ENCODE data around the gene ZNF566. TPM values are rescaled to one million over a fixed set of nuclear protein-coding genes. Genes with fewer than 3 reads are reported as not detected.

The ZNF566 gene
- total and polyA plus RNA-seq, 4 donors: 2.3 to 21.9 (median 8.4) TPM

DNA sequence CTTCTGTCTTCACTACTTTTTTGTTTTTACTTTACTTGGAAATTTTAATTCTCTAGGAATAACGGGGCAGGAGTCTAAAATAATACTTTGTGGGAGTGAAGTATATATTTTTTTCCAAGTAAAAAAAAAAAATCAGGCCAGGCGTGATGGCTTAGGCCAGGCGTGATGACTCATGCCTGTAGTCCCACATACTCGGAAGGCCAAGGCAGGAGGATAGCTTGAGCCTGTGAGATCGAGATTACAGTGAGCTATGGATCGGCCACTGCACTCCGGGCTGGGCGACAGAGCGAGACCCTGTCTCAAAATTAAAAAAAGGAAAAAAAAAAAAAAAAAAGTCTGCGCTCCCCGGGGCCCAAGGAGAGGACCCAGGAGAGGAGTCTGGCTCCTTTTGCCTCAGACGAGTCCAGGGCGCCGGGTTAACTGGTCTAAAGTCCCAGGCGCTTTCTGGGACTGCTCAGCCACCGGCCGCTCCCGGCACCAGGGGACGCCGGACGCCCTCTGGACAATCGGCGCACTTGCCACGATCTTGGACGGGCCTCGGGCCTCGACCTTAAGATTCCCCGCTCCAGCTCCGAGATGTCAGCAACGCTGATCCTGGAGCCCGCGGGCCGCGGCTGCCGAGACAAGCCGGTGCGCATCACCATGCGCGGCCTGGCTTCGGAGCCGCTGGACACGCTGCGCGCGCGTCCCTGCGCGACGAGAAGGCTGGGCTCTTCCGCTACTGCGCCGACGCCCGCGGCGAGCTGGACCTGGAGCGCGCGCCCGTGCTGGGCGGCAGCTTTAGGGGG lies 68.2 kb downstream of the ZNF566 start:
- no peak for ATAC-seq (ENCODE audit: insufficient read depth, low FRiP score)
- TF ChIP-seq, protein P1, sequence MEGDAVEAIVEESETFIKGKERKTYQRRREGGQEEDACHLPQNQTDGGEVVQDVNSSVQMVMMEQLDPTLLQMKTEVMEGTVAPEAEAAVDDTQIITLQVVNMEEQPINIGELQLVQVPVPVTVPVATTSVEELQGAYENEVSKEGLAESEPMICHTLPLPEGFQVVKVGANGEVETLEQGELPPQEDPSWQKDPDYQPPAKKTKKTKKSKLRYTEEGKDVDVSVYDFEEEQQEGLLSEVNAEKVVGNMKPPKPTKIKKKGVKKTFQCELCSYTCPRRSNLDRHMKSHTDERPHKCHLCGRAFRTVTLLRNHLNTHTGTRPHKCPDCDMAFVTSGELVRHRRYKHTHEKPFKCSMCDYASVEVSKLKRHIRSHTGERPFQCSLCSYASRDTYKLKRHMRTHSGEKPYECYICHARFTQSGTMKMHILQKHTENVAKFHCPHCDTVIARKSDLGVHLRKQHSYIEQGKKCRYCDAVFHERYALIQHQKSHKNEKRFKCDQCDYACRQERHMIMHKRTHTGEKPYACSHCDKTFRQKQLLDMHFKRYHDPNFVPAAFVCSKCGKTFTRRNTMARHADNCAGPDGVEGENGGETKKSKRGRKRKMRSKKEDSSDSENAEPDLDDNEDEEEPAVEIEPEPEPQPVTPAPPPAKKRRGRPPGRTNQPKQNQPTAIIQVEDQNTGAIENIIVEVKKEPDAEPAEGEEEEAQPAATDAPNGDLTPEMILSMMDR (IDR thresholded peaks at IDR 0.05; ENCODE audit: control extremely low read depth, extremely low read depth): no peak
- WGBS, 2 donors: 12 to 13% methylated on average over 61 of the region's 61 CpGs

DNA sequence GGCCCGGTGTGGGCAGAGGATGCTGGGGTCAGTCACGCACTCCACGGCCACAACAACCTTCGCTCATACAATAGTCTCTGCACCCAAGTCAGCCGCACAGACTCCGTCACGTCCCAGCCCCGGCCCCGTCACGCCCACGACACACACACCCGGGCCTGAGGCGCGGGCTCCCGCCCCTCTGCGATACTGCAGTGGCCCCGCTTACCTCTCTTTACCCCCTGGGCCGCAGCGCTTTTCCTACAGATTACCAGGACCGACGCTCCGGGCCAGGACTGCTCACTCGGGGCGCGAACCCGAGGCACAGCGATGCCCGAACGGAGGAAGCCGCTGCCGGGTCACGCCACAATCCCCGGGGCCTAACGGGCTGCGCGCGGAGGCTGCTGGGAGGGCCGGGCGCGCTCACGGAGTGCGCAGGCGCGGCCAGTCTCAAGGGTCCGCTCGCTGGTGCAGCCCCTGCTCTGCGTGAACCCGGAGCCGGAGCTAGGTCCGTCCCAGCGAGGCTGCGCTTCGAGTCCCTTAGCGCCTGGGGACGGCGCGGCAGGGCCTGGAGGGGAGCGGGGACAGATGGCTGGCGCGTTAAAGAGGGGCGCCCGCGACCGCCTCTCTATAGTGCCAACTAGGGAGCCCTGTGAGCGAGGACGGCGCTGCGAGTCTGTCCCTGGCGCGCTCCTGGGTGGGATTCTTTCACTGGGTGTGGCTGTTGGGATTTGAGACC lies 70.9 kb downstream of the ZNF566 start, which contains the start of gene ZFP82:
ZFP82 (minus strand) TSS at position 358 of the 715 bp plus-strand sequence. CDS start 8,855 bp downstream, outside the sequence.
- peak within 1 kb of the TSS; percentile 85 to 92 for H3K9ac ChIP-seq (ENCODE audit: insufficient read depth in 1 of 2, low read length in 2 of 2)
- DNase-seq: peak; percentile 91 to 94 (median 92)
- H3K4me3 ChIP-seq: peak within 1 kb of the TSS; percentile 74
- WGBS, 2 donors: 0 to 1% methylated on average over 70 of the region's 70 CpGs
- H3K9me3 ChIP-seq (ENCODE audit: control insufficient read depth in 4 of 4, insufficient read depth in 3 of 4, low read length in 3 of 4): peaks cover 0 to 17% (median 1%) of the 10 kb centered on the region in 4 donors
- H3K4me1 ChIP-seq (ENCODE audit: control insufficient read depth in 5 of 5, insufficient read depth in 5 of 5, low read length in 5 of 5): peaks cover 0 to 8% (median 6%) of the 10 kb centered on the region in 5 donors
- peak within 1 kb of the TSS; percentile 87 to 91 for H3K27ac ChIP-seq (ENCODE audit: low read depth in 1 of 2, low read length in 1 of 2)
- TF ChIP-seq, protein P1 (IDR thresholded peaks at IDR 0.05; ENCODE audit: control extremely low read depth, extremely low read depth): no peak
- ATAC-seq (ENCODE audit: insufficient read depth, low FRiP score): peak; percentile 94
- H3K36me3 ChIP-seq (ENCODE audit: control insufficient read depth in 4 of 4, insufficient read depth in 4 of 4, low read length in 4 of 4): peaks cover 0 to 9% (median 4%) of the 10 kb centered on the region in 4 donors
- peaks cover 0 to 11% (median 2%) of the 10 kb centered on the region in 3 donors for H3K27me3 ChIP-seq (ENCODE audit: control insufficient read depth in 3 of 3, insufficient read depth in 3 of 3, low read length in 2 of 3)

More for the DNA sequence above, 68.2 kb downstream of the ZNF566 start:
- H3K27me3 ChIP-seq (ENCODE audit: control insufficient read depth in 3 of 3, insufficient read depth in 3 of 3, low read length in 2 of 3): peaks cover 0 to 11% (median 2%) of the 10 kb centered on the region in 3 donors
- H3K4me1 ChIP-seq (ENCODE audit: control insufficient read depth in 5 of 5, insufficient read depth in 5 of 5, low read length in 5 of 5): peaks cover 0 to 8% (median 6%) of the 10 kb centered on the region in 5 donors
- peak overlapping the region in 1 of 2 donors; percentile 28 for H3K27ac ChIP-seq (ENCODE audit: low read depth in 1 of 2, low read length in 1 of 2)
- H3K9me3 ChIP-seq (ENCODE audit: control insufficient read depth in 4 of 4, insufficient read depth in 3 of 4, low read length in 3 of 4): peaks cover 0 to 24% (median 1%) of the 10 kb centered on the region in 4 donors
- no peak overlapping the region for H3K9ac ChIP-seq (ENCODE audit: insufficient read depth in 1 of 2, low read length in 2 of 2)
- peak; percentile 57 to 72 (median 64) for DNase-seq
- H3K36me3 ChIP-seq (ENCODE audit: control insufficient read depth in 4 of 4, insufficient read depth in 4 of 4, low read length in 4 of 4): peaks cover 0 to under 1% (median 0%) of the 10 kb centered on the region in 4 donors
- H3K4me3 ChIP-seq: peak overlapping the region; percentile 15

DNA sequence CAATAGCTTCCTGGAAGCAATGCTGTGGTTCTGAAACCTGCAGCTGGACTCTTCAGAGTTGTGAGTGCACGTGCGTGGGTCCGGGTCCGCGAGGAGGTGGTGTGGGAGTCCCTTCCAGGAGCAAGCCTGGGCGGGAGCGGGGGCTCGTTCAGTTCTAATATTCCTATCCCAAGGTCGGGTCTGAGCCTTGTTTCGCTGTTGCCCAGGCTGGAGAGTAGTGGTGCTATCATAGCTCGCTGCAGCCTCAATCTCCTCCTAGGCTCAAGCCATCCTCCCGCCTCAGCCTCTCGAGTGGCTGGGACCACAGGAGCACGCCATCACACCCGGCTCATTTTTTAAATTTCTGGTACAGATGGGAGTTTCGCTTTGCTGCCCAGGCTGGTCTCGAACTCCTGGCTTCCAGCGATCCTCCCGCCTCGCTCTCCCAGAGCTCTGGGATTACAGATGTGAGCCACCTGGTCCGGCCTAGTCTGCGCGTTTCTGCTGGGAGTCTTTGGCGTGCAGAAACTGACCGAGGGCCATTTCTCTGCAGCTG lies 71.5 kb downstream of the ZNF566 start:
- DNase-seq: peak in 1 of 3 donors; percentile 4
- peak overlapping the region; percentile 87 to 91 for H3K27ac ChIP-seq (ENCODE audit: low read depth in 1 of 2, low read length in 1 of 2)
- peak overlapping the region; percentile 85 to 92 for H3K9ac ChIP-seq (ENCODE audit: insufficient read depth in 1 of 2, low read length in 2 of 2)

More for the DNA sequence above, 71.5 kb downstream of the ZNF566 start:
- no peak for ATAC-seq (ENCODE audit: insufficient read depth, low FRiP score)
- peak overlapping the region; percentile 74 for H3K4me3 ChIP-seq
- peaks cover 0 to 8% (median 6%) of the 10 kb centered on the region in 5 donors for H3K4me1 ChIP-seq (ENCODE audit: control insufficient read depth in 5 of 5, insufficient read depth in 5 of 5, low read length in 5 of 5)
- peaks cover 0 to 12% (median 4%) of the 10 kb centered on the region in 4 donors for H3K36me3 ChIP-seq (ENCODE audit: control insufficient read depth in 4 of 4, insufficient read depth in 4 of 4, low read length in 4 of 4)
- H3K27me3 ChIP-seq (ENCODE audit: control insufficient read depth in 3 of 3, insufficient read depth in 3 of 3, low read length in 2 of 3): peaks cover 0 to 11% (median 2%) of the 10 kb centered on the region in 3 donors
- WGBS, 2 donors: 17 to 26% methylated on average over 25 of the region's 25 CpGs
- TF ChIP-seq, protein P1 (IDR thresholded peaks at IDR 0.05; ENCODE audit: control extremely low read depth, extremely low read depth): no peak
- H3K9me3 ChIP-seq (ENCODE audit: control insufficient read depth in 4 of 4, insufficient read depth in 3 of 4, low read length in 3 of 4): peaks cover 0 to 17% (median 2%) of the 10 kb centered on the region in 4 donors
